HG03571 (cell line): Measurements from ENCODE around the gene HAUS7.

Source experiments
- ATAC-seq: cut with Tn5 transposase; IDR thresholded peaks from one replicate; pipeline ENCODE4 v1.9.1; 2021; ENCODE audit not compliant: unreplicated experiment

The HAUS7 gene

GRCh38 chrX:153441981-153442380 is 28.4 kb downstream of the HAUS7 start:
- no peak for ATAC-seq

- no peak for ATAC-seq
Observed at GRCh38 chrX:153441296-153441695, 29.1 kb downstream of the HAUS7 start.

GRCh38 chrX:153440556-153441135 is 29.7 kb downstream of the HAUS7 start:
- ATAC-seq, result no peak

GRCh38 chrX:153439977-153440376 is 30.4 kb downstream of the HAUS7 start:
- ATAC-seq, result no peak

- no peak for ATAC-seq
Observed at GRCh38 chrX:153438532-153438931, 31.8 kb downstream of the HAUS7 start.

GRCh38 chrX:153435845-153436244 is 34.5 kb downstream of the HAUS7 start:
- no peak for ATAC-seq

- ATAC-seq, result no peak
Observed at GRCh38 chrX:153434801-153435200, 35.6 kb downstream of the HAUS7 start.

- ATAC-seq, result no peak
Observed at GRCh38 chrX:153433781-153434285, 36.5 kb downstream of the HAUS7 start.

GRCh38 chrX:153433161-153433680 is 37.2 kb downstream of the HAUS7 start:
- ATAC-seq, result no peak

GRCh38 chrX:153430796-153431195 is 39.6 kb downstream of the HAUS7 start:
- no peak for ATAC-seq

GRCh38 chrX:153426204-153426603 is 44.2 kb downstream of the HAUS7 start:
- no peak for ATAC-seq

GRCh38 chrX:153423652-153424051 is 46.7 kb downstream of the HAUS7 start:
- no peak for ATAC-seq

- ATAC-seq, result no peak
Observed at GRCh38 chrX:153421856-153422255, 48.5 kb downstream of the HAUS7 start.

- ATAC-seq, result no peak
Observed at GRCh38 chrX:153420851-153421599, 49.4 kb downstream of the HAUS7 start.

GRCh38 chrX:153417637-153418036 is 52.7 kb downstream of the HAUS7 start:
- ATAC-seq, result no peak

GRCh38 chrX:153416781-153417450 is 53.5 kb downstream of the HAUS7 start:
- ATAC-seq, result no peak

- no peak for ATAC-seq
Observed at GRCh38 chrX:153414856-153415510, 55.4 kb downstream of the HAUS7 start.

GRCh38 chrX:153413731-153414130 is 56.6 kb downstream of the HAUS7 start:
- ATAC-seq, result no peak

GRCh38 chrX:153412746-153413720 is 57.3 kb downstream of the HAUS7 start:
- ATAC-seq, result no peak

- no peak for ATAC-seq
Observed at GRCh38 chrX:153411988-153412574, 58.3 kb downstream of the HAUS7 start.
